GM21447 (cell line): ENCODE measurements around the gene EGFL6.
A peak's percentile ranks its signal among the peaks of the same experiment; 100 is the strongest.
"Not testable (repeated sequence)": the region's sequence is repeated elsewhere in the genome, so short reads cannot be mapped to it uniquely, and the experiment has no call there.

Experiments used
- ATAC-seq: cut with Tn5 transposase; IDR thresholded peaks from one replicate; pipeline ENCODE4 v1.9.1; 2021; ENCODE audit not compliant: unreplicated experiment

EGFL6 gene

DNA sequence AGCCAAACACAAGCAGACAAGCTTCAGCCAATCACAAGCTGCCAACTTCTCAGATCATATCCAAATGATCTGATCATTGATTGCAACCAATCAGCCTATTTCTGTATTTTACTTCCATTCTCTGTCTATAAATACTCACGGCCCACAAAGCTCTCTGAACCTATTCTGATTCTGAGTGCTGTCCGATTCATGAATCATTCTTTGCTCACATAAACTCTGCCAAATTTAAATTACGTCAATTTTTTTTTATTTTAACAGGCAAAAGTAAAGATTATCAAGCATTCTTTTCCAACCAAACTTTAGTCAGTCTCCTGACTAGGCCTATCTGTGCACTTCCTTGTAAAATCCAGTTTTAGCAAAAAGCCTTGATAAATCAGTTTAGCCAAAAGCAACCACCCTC, 81.7 kb downstream of the EGFL6 start:
- ATAC-seq: no peak

DNA sequence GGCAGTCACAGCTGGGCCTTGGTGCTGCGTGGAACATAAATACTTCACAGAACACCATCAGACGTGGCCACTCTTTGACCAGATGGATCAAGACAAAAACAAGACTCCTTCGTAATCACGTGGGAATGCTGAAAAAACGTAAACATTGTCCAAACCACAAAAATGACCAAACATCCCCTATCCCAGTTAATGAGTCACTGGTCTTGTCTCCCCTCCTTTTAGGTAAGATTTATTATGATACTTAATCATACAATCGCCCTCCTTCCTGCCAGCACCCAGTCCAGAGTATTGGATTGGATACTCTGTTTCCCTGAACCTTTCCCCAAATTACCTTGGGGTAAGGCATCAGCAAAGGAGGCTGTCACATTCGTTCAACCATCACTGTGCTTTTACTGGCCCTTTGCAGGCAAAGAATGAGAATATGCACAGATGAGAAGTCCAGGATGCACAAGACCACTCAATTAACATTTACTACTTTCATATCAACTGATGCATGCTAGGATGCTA, 82.9 kb downstream of the EGFL6 start:
- no peak for ATAC-seq

DNA sequence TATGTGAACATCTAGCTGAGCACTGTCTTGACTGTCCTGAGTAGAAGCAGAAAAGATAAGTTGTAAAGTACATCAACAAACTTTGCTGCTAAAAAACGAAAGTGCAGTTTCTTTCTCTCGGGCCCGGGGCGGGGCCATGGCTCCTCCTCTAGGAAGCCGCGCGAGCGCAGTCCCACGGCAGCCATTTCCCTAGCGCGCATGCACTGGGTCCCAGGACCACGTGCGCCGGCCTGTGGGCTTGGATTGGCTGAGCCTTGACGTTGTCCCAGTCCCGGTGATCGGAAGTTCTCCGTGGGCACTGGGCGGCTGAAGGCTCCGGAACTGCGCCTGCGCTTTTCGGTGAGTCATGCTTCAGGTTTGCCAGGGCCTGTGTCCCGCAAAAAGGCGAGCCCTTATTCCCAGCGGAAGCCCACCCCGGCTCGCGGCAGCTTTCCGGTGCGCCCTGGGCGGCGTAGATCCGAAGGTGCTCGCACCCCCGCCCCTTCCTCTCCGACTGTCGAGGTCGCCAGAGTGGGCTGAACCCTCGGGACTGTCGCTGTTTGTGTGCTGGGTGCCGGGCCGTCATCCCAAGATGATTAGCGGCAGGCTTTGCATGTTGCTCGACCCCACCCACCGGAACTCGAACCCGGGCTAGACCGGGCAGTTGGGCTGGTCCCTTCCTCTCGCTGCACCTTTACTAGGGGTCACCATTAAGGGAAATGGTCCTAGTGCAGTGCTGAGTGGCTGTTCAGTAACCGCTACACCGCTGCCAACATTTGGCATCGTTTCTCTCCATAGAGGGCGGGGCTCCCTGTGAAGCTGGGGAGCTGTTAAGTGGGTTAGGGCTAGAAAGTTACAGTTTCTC, 83.7 kb downstream of the EGFL6 start, which contains the start of gene TCEANC:
TSS of gene TCEANC (plus strand) at position 292 of the 844 bp plus-strand sequence. CDS start 9,368 bp downstream, outside the sequence.
- ATAC-seq: peak; percentile 92

DNA sequence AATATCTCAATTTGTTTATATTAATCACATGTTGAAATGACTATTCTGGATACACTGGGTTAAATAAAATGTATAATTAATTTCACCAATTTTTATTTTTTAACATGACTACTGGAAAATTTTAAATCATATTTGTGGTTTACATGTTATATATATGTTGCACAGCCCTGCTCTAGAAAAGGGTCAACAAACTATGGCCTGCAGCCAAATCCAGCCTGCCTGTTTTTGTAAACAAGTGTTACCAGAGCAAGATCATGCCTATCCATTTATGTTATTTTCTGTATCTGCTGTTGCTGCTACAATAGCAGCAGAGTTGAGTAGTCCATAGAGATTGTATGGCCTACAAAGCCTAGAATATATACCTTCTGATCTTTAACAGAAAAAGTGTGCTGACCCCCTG, 84.7 kb downstream of the EGFL6 start:
- ATAC-seq: no peak

DNA sequence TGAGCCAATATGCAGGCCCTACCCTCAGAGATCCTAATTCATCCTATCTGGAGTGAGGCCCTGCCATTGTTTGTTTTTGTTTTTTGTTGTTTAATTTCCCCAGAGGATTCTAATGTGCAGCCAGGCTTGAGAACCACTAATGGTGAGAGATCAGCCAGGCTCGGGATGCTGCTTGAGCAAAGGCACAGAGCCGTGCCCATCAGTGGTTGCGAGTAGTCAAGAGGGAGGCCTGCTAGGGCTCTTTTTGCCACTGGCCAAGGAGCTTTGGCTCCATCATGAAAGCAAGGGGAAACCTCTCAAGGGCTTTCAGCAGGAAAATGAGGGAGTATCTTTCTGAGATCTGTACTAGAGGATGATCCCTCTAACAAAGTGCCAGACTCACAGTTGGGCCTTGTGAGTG, 86.3 kb downstream of the EGFL6 start:
- ATAC-seq: no peak

DNA sequence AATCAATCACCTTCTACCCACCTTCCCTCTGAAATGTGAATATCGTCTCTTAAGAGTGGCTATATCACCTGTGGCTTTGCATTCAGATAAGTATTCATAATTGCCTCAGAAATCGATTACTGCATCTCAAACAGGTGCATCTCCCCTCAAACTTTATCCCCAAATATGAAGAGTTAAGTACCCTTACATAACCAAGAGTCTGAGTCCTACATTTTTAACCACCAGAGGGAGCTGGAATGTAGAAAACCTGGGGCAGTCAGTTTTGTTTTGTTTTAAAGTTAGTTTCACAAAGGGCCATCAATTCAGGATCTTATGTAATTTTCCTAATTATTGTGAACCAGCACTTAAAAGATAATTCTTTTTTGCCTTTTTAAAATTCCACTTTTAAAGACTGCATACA, 89.2 kb downstream of the EGFL6 start:
- ATAC-seq: no peak

DNA sequence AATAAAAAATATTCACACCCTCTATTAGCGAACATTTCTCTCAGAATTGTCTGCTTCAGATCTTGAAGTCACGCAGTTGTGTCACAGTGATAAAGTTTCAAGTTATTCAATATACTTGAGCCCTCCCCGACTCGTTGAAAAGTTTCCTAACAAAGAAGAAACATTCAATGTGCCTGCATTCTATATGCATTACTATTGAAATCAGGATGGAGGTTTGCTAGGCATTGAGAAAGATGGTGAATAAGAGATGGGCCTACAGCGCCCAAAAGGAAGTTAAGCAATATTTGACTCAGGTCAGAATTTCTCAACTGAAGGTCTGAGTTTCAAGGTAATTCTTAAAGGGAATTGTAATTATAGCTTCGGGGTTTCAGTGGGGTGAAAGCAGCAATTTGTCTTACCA, 89.7 kb downstream of the EGFL6 start:
- no peak for ATAC-seq

DNA sequence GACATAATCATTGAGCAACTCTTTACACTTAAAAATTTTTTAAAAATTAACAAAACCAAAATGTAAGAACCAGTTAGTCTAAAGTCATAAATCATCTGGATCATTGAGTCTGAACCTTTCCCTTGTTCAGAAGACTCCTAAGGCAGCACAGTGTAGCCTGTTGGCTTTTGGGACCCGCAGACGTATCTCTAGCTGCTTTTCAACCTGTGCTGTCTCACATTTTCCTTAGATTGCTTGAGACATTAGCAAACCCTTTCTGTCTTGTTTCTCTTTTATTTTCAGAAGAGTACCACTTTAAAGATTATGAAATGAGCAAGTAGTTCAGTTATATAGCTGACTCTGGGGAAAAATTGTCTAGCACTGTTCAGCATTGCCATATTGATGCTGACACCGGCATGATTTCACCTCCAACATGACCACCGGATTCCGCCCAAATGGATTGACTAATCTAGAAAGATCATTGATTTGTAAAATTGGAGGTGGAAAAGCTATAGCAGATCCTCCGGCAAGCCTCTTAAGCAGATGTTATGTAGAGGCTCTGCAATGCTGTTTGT, 92.4 kb downstream of the EGFL6 start:
- ATAC-seq: no peak

DNA sequence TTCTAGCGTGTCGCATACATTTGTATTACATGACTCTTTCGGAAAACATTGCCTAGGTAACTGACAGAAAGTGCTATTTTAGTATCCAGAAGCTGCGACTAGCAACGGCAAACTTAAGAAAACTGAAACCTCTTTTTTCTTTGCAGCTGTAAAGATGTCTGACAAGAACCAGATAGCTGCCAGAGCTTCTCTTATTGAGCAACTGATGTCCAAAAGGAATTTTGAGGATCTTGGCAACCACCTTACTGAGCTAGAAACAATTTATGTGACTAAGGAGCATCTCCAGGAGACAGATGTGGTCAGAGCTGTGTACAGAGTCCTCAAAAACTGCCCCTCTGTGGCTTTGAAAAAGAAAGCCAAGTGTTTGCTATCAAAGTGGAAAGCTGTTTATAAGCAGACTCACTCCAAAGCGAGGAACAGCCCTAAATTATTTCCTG, 93.0 kb downstream of the EGFL6 start:
- ATAC-seq: no peak

DNA sequence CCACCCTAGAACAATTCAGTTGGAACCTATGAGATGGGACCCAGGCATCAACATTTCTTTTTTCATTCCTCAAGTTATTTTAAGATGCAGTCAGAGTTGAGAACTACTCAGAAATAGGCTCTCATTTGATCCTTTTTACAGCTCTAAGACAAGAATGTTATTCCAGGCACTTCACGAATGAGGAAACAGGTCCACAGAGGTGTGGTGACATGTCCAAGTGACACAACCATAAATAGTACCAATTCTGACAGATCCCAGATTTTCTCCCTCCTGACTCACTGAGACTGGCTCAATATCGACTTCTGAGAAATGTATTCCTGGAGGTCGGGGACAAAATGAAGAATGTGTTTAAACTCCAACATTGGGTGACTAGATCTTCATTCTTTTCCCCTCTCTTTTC, 94.6 kb downstream of the EGFL6 start:
- no peak for ATAC-seq

DNA sequence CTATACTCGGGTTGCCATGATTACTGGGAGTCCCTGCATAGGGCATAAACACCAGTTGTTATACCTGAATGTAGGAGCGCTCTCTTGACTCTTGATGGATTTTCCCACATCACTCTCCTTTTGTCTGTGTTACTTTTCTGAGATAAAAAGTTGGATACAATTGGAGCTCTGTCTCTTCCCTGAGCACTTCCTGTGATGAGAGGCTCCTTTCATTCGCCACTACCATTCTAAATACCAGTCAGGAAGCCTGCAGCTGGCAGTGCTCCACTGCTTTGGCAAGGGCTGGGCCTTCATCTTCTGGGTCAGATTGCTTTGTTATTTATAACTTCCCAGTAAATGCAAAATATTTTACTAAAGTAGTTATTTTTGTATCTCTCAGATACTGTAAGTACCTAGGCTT, 97.4 kb downstream of the EGFL6 start:
- ATAC-seq: no peak

DNA sequence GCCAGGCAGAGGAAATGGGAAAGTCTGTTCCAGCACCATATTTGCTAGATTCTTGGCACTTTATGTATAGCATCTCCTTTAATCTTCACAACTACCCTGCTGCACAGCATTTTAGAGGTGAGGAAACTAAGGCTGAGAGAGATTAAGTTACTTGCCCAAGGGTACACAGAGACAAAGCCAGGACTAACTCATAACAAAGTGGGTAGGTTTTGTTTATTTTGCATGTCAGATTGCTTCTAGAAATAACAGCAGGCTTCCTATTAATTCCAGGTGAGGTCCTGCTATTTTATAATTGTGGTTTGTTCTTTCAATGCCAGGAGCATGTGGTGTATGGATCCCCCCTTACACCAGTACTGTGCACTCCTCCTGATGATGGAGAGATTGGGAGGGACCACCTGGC, 98.5 kb downstream of the EGFL6 start:
- ATAC-seq: no peak

DNA sequence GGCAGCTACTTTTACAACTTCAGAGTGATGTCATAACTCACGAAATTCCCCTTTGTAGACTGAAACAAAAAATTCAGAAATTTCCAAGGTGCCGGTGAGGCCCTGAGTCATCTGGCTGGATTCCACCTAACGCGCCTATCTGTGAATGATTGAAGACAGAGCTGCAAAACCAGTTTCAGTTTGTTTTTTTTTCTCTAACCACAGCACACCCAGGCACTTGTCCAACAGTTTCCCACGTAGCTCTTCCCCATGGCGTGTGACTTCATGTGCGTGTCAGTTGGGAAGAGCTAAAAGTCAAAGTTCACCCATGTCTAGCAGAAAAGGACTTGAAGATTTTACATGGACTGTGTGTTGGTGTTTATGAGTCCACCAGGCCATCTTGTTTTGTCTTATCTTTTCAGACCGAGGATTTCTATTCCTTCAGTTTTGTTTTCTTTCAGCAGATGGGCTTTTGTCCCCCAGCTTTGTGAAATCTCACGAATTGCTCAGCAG, 99.9 kb downstream of the EGFL6 start:
- ATAC-seq: peak; percentile 77

DNA sequence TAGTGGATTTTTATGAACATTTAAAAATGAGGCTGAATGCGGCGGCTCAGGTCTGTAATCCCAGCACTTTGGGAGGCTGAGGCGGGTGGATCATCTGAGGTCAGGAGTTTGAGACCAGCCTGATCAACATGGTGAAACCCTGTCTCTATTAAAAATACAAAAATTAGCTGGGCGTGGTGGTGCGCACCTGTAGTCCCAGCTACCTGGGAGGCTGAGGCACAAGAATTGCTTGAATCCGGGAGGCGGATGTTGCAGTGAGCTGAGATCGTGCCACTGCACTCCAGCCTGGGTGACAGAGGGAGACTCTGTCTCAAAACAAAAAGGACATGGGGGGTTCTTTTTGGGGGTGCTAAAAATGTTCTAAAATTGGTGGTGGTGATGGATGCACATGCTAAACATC, 100.4 kb downstream of the EGFL6 start:
- ATAC-seq: not testable (repeated sequence)

DNA sequence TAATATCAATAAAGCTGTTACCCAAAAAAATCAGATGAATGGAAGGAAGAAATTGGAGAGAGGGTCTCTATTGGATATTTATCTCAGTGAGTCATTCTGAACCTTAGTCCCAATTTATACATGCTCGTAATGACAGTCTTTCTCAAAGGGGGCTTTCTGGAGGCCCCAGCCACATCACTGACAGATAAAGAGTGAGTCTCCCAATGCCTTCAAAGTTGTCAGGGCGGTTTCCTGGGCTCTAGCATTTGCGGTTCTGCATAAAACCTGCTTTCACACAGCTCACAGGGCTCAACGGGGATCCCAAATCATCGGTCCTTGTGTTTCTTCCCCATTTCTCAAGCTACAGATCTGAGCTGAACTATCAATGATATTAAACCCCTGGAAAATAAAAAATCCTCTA, 100.8 kb downstream of the EGFL6 start:
- no peak for ATAC-seq

DNA sequence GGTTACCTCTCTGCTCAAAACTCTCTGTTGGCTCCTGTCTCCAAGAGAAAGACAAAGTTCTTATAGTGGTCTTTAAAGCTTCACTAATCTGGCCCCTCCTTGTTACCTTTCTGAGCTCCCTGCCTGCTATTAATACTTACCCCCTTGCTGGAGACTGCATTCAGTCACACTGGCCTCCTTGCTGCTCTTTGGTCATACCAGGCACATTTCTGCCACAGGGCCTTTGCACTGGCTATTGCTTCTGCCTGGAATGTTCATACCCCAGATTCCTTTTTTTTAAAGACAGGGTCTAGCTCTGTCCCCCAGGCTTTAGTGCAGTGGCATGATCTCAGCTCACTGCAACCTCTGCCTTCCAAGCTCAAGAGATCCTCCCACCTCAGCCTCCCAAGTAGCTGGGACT, 103.6 kb downstream of the EGFL6 start:
- ATAC-seq: no peak

DNA sequence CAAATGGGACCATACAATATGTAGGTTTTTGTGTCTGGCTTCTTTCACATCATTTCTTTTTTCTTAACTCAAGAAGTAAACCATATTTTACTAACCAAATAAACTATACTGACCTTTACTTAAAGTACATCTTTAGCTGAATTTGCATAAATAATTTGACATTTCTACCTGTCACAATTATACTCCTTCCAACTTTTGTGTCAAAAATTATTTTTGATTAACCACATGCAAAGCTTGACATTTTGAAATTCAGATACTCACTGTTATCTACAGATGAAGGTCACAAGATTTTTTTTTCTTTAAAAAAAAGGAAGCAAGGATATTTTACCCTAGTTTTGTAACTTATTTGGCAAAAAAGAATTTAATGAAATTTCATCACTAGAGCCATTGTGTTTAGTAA, 107.5 kb downstream of the EGFL6 start:
- no peak for ATAC-seq

DNA sequence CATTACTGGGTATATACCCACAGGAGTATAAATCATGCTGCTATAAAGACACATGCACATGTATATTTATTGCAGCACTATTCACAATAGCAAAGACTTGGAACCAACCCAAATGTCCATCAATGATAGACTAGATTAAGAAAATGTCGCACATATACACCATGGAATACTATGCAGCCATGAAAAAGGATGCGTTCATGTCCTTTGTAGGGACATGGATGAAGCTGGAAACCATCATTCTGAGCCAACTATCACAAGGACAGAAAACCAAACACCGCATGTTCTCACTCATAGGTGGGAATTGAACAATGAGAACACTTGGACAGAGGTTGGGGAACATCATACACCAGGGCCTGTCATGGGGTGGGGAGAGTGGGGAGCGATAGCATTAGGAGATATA, 110.3 kb downstream of the EGFL6 start:
- not testable (repeated sequence) for ATAC-seq

DNA sequence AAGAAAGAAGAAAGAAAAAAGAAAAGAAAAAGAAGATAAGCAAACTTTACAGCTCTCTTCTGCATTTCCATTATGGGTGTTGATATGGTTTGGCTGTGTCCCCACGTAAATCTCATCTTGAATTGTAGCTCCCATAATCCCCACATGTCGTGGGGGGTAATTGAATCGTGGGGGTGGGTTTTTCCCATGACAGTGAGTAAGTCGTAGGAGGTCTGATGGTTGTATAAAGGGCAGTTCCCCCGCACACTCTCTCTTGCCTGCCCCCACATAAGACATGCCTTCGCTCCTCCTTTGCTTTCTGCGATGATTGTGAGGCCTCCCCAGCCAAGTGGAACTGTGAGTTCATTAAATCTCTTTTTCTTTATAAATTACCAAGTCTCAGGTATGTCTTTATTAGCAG, 112.2 kb downstream of the EGFL6 start:
- no peak for ATAC-seq
